Brain microvascular endothelial cell (primary cell): ENCODE measurements around the gene ST8SIA1.
"Not testable (repeated sequence)": the region's sequence is repeated elsewhere in the genome, so short reads cannot be mapped to it uniquely, and the experiment has no call there.

Source experiments
- DNase-seq: peaks from one replicate; pipeline ENCODE4 v3.0.0-alpha.2; 2020
- H3K27ac ChIP-seq: fragments of 250-450 bp; sonication (Bioruptor Pico); 2 replicates; pipeline ENCODE4 v1.5.1; 2020; ENCODE audit warnings: mild to moderate bottlenecking, moderate library complexity
- H3K27me3 ChIP-seq: fragments of 250-450 bp; sonication (Bioruptor Pico); replicated peaks from 2 replicates; pipeline ENCODE4 v1.5.1; 2020; ENCODE audit warnings: mild to moderate bottlenecking
- H3K36me3 ChIP-seq: fragments of 250-450 bp; sonication (Bioruptor Pico); replicated peaks from 2 replicates; pipeline ENCODE4 v1.5.1; 2020; ENCODE audit warnings: mild to moderate bottlenecking
- H3K4me3 ChIP-seq: 2 replicates; pipeline ENCODE4 v1.5.1; 2011; ENCODE audit warnings: low read depth, mild to moderate bottlenecking, control low read depth, low read length, moderate library complexity
- in situ Hi-C: cut with HindIII; loops from 2 replicates; pipeline ENCODE4 v1.10.0; 2017; ENCODE audit warnings: low sequenced_read_pairs, low pct_ligation_motif_present
- TF ChIP-seq, protein P1 (sequence below): IDR thresholded peaks from 2 replicates; pipeline ENCODE4 v1.5.1; 2011; ENCODE audit warnings: low read depth, mild to moderate bottlenecking, moderate library complexity, low read length, control low read depth, inconsistent platforms; ENCODE audit errors: missing control alignments

Gene ST8SIA1

DNA sequence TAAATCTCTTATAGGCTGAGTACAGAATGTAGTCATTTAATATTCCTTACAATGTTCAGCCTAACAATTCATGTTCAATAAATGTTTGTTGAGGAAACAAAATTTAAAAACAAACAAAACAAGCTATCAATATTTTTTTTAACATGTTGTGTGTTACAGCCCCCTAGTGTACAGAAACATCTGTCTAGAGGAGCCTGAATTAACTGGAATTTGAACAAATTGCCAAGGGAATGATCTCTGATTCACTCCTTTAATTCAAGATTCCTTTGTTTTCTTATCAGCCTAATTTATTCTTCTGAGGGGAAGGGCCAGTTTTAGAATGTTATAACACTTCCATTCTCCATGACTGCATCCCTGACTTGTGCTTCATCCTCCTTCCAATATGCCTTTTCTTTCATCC is 161.3 kb downstream of the ST8SIA1 start:
- no peak overlapping the region for H3K27ac ChIP-seq
- in situ Hi-C loops = no loop called here
- TF ChIP-seq, protein P1, sequence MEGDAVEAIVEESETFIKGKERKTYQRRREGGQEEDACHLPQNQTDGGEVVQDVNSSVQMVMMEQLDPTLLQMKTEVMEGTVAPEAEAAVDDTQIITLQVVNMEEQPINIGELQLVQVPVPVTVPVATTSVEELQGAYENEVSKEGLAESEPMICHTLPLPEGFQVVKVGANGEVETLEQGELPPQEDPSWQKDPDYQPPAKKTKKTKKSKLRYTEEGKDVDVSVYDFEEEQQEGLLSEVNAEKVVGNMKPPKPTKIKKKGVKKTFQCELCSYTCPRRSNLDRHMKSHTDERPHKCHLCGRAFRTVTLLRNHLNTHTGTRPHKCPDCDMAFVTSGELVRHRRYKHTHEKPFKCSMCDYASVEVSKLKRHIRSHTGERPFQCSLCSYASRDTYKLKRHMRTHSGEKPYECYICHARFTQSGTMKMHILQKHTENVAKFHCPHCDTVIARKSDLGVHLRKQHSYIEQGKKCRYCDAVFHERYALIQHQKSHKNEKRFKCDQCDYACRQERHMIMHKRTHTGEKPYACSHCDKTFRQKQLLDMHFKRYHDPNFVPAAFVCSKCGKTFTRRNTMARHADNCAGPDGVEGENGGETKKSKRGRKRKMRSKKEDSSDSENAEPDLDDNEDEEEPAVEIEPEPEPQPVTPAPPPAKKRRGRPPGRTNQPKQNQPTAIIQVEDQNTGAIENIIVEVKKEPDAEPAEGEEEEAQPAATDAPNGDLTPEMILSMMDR = peak; percentile 11
- H3K36me3 ChIP-seq = no peaks in the 10 kb centered on the region
- H3K27me3 ChIP-seq = no peaks in the 10 kb centered on the region
- H3K4me3 ChIP-seq = no peak overlapping the region
- DNase-seq = no peak

DNA sequence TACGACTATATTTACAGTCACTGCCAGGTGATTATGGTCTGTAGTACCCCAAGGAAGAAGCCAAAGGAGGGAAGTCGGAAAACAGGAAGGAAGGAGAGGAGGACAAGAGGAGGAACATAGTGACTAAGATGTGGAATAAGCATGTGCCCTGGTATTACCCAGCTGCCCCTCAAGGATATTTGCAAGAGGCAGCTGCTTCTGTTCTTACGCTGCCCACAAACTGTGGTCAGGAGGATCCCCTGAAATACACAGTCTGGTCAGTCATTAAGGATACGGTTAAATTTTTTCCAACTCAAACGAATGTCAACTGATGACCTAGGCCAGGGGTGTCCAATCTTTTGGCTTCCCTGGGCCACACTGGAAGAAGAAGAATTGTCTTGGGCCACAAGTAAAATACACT is 162.0 kb downstream of the ST8SIA1 start:
- TF ChIP-seq, protein P1 = no peak
- no peak overlapping the region for H3K4me3 ChIP-seq
- in situ Hi-C loops = no loop called here

DNA sequence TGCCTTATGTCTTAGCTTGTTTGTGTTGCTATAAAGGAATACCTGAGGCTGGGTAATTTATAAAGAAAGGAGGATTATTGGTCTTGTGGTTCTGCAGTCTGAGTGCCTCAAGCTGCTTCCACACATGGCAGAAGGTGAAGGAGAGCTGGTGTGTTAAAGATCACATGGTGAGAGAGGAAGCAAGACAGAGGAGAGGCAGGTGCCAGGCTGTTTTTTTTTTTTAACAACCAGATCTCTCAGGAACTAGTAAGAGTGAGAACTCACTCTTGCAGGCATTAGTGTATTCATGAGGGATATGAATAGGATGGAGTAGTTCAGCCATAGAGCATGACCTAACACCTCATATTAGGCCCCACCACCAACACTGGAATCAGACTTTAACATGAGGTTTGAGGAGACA is 165.1 kb downstream of the ST8SIA1 start:
- DNase-seq = no peak
- TF ChIP-seq, protein P1 = no peak
- in situ Hi-C loops = no loop called here
- H3K36me3 ChIP-seq = no peaks in the 10 kb centered on the region
- no peak overlapping the region for H3K27ac ChIP-seq
- H3K4me3 ChIP-seq = no peak overlapping the region
- H3K27me3 ChIP-seq = no peaks in the 10 kb centered on the region

More for the DNA sequence above, 162.0 kb downstream of the ST8SIA1 start:
- no peaks in the 10 kb centered on the region for H3K36me3 ChIP-seq
- DNase-seq = no peak
- H3K27ac ChIP-seq = no peak overlapping the region
- no peaks in the 10 kb centered on the region for H3K27me3 ChIP-seq

DNA sequence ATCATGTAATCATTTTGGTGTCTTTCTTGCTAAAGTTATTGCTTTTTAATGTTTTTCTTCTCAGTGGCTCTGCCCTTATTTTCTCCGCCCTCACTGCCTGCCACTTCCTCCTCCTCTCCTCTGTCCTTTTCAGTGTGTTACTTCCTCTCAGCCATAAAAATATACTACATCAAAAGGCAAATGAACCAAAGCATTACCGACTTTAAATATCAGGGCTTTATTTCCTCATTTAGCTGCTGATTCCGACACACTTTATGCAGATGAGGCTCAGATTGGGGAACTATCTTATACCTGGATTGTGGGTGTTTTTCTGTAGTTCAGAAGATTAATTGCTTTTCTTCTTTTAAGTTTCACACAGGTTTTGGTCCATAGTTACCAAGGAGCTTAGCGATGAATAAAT is 170.4 kb downstream of the ST8SIA1 start:
- H3K36me3 ChIP-seq = no peaks in the 10 kb centered on the region
- no peaks in the 10 kb centered on the region for H3K27me3 ChIP-seq
- in situ Hi-C loops = no loop called here
- no peak for DNase-seq
- TF ChIP-seq, protein P1 = no peak
- H3K4me3 ChIP-seq = no peak overlapping the region
- no peak overlapping the region for H3K27ac ChIP-seq

DNA sequence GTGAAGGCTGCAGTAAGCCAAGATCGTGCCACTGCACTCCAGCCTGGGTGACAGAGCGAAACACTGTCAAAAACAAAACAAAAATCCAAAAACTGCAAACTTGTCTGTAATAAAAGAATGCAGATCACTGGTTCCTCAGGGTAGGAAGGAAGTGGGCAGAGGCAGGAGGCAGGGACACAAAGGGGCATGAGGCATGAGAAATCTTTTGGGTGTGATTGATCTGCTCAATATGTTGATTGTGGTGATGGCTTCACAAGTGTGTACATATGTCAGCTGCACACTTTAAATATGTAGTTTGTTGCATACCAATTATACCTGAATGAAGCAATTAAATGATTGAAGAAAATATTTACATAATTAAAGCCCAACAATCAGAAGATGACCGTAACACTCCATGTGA is 170.9 kb downstream of the ST8SIA1 start:
- TF ChIP-seq, protein P1 = no peak
- Histone ChIP-seq H3K27ac (no peak overlapping the region), H3K4me3 (no peak overlapping the region), H3K27me3 (no peaks in the 10 kb centered on the region), H3K36me3 (no peaks in the 10 kb centered on the region)
- in situ Hi-C loops = no loop called here
- DNase-seq = no peak

DNA sequence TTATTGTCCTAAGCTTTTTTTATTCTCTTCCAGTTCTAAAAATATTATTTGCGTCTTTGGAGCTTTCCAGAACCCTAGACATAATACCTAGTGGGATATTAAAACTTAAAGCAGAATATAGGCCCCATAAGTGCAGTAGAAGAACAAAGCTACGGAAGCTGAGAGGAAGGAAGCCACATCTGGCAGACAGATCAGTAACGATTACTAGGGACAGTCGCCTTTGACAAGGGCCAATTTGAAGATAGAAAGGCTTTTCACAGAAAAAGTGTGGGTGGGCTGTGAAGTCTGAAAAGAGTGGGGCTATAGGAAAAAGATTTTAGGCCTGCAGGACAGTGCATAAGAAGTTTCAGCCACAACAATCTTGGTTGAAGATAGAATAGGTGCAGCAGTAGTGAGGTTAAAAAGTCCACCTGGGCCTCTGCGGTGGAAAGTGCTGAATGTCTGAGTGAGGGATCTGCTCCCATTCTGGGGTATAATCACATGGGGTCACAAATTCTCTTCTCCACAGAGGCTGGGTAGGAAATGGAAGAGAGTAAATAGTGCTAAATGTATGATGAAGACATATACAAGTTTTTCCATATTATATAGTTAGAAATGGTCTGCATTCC is 174.0 kb downstream of the ST8SIA1 start:
- H3K27ac ChIP-seq = no peak overlapping the region
- TF ChIP-seq, protein P1 = no peak
- no peak for DNase-seq
- no peaks in the 10 kb centered on the region for H3K27me3 ChIP-seq
- no peak overlapping the region for H3K4me3 ChIP-seq
- H3K36me3 ChIP-seq = no peaks in the 10 kb centered on the region
- in situ Hi-C loops = no loop called here

DNA sequence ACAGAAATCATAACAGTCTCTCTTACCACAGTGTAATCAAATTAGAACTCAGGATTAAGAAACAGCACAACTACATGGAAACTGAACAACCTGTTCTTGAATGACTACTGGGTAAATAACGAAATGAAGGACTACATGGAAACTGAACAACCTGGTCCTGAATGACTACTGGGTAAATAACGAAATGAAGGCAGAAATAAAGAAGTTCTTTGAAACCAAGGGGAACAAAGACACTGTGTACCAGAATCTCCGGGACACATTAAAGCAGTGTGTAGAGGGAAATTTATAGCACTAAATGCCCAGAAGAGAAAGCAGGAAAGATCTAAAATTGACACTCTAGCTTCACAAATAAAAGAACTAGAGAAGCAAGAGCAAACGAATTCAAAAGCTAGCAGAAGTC is 185.2 kb downstream of the ST8SIA1 start:
- DNase-seq, H3K27me3 ChIP-seq, in situ Hi-C loops, H3K27ac ChIP-seq, H3K4me3 ChIP-seq, H3K36me3 ChIP-seq: not testable (repeated sequence)

DNA sequence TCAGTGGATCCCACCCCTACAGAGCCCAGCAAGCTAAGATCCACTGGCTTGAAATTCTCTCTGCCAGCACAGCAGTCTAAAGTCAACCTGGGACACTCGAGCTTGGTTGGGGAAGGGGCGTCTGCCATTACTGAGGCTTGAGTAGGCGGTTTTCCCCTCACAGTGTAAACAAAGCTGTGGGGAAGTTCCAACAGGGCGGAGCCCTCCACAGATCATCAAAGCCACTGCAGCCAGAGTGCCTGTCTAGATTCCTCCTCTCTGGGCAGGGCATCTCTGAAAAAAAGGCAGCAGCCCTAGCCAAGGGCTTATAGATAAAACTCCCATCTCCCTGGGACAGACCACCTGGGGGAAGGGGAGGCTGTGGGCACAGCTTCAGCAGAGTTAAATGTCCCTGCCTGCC is 187.8 kb downstream of the ST8SIA1 start:
- DNase-seq, in situ Hi-C loops, H3K27me3 ChIP-seq, H3K4me3 ChIP-seq, H3K27ac ChIP-seq, H3K36me3 ChIP-seq: not testable (repeated sequence)
